ENCODE results near the gene AAK1. TPM values are rescaled to one million over a fixed set of nuclear protein-coding genes. Genes with fewer than 3 reads are reported as not detected.

The AAK1 gene
- total RNA-seq, 3 donors from 2014 or later (not counting 1 experiment from before 2014, with no cell fraction given): 174 to 249 (median 204) TPM

DNA sequence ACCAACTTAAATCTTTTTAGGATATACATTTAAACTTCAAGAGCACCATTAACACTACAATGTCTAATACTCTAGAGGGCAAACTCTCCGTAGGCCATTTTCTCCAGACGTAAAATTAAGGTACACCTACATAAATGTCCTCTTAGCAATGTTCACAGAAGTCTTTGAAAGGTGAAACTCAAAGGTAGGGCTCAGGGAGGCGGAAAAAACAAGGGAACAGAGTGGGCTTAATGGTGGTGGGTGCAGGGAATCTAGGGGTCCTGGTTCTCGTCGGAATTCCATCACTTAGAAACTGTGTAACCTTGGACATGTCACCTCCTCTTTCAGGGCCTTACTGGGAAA, 207.0 kb downstream of the AAK1 start:
- Mint-ChIP-seq H3K27me3 (ENCODE audit: low read depth in 2 of 2) (no peaks in the 10 kb centered on the region), H3K4me3 (peak overlapping the region; percentile 94), H3K36me3 (no peaks in the 10 kb centered on the region), H3K9me3 (no peaks in the 10 kb centered on the region), H3K27ac (peak overlapping the region; percentile 96 to 98), H3K4me1 (peaks cover 29 to 36% of the 10 kb centered on the region in 2 donors)
- TF ChIP-seq, protein P1, sequence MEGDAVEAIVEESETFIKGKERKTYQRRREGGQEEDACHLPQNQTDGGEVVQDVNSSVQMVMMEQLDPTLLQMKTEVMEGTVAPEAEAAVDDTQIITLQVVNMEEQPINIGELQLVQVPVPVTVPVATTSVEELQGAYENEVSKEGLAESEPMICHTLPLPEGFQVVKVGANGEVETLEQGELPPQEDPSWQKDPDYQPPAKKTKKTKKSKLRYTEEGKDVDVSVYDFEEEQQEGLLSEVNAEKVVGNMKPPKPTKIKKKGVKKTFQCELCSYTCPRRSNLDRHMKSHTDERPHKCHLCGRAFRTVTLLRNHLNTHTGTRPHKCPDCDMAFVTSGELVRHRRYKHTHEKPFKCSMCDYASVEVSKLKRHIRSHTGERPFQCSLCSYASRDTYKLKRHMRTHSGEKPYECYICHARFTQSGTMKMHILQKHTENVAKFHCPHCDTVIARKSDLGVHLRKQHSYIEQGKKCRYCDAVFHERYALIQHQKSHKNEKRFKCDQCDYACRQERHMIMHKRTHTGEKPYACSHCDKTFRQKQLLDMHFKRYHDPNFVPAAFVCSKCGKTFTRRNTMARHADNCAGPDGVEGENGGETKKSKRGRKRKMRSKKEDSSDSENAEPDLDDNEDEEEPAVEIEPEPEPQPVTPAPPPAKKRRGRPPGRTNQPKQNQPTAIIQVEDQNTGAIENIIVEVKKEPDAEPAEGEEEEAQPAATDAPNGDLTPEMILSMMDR (IDR thresholded peaks at IDR 0.05): no peak
- Histone ChIP-seq H3K36me3 (ENCODE audit: control insufficient read depth, insufficient read depth, low read length) (peaks cover 3% of the 10 kb centered on the region), H3K27ac (ENCODE audit: low read length) (peak overlapping the region; percentile 90), H3K27me3 (ENCODE audit: control insufficient read depth, insufficient read depth, low read length) (no peaks in the 10 kb centered on the region), H3K4me3 (ENCODE audit: low read length) (peak overlapping the region; percentile 88), H3K4me1 (ENCODE audit: control insufficient read depth, insufficient read depth, low read length) (peaks cover 20% of the 10 kb centered on the region), H3K9me3 (ENCODE audit: control insufficient read depth, insufficient read depth, low read length) (no peaks in the 10 kb centered on the region)
- DNase-seq (no peak), ATAC-seq (no peak)
- whole genome bisulfite sequencing (ENCODE audit: insufficient coverage): 8% methylated on average over 3 of the region's 5 CpGs
- intact Hi-C loops (cut with micrococcal nuclease): loop anchor here (5.0 to 10.0 kb wide), 2 partner anchors 276 to 388 kb away; partner anchors contain the start of gene GMCL1

DNA sequence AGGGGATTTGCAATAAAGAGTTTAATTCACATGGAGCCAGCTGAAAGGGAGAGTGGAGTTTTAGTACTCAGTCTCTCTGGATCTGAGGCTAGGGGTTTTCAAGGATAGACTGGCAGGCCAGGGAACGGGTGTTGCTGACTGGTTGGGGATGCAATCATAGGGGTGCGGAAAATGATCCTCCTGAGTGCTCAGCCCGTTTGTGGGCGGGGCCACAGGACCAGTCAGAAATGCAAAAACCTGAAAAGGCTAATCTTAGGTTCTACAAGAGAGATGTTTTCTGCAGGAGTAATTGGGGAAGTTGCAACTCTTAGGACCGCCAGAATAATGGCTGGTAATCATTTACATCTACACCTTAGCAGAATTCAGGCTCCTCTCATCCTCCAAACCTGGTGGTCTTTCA, 208.8 kb downstream of the AAK1 start:
- peak overlapping the region; percentile 29 for H3K4me3 Mint-ChIP-seq

DNA sequence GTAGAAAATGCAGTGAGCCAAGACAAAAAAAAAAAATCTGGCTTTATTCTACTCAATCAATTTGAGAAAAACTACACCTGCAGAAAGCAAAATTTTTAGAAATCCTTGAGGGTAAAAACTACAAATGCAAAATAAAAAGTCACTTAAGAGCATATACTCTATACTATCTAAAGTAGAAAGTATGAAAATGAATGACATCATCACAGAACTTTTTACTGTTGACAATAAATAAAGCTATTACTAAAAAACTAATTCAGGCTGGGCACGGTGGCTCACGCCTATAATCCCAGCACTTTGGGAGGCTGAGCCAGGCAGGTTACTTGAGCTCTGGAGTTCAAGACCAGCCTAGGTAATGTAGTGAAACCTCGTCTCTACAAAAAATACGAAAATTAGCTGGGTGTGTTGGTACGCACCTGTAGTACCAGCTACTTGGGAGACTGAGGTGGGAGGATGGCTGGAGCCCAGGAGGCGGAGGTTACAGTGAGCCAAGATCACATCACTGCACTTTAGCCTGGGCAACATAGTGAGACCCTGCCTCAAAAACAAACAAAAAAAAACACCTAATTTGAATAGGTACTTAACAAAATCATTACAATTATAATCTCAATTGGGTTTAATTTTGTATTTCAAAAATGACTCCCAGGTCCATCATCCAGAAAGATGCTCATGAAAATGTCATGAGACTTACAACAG, 213.9 kb downstream of the AAK1 start:
- H3K9me3 Mint-ChIP-seq: no peaks in the 10 kb centered on the region
- DNase-seq (no peak), ATAC-seq (no peak)
- no peak overlapping the region for H3K4me3 Mint-ChIP-seq
- Histone ChIP-seq H3K27me3 (ENCODE audit: control insufficient read depth, insufficient read depth, low read length) (no peaks in the 10 kb centered on the region), H3K4me1 (ENCODE audit: control insufficient read depth, insufficient read depth, low read length) (no peaks in the 10 kb centered on the region), H3K4me3 (ENCODE audit: low read length) (no peak overlapping the region), H3K27ac (ENCODE audit: low read length) (no peak overlapping the region), H3K9me3 (ENCODE audit: control insufficient read depth, insufficient read depth, low read length) (no peaks in the 10 kb centered on the region), H3K36me3 (ENCODE audit: control insufficient read depth, insufficient read depth, low read length) (peaks cover 19% of the 10 kb centered on the region)
- H3K36me3 Mint-ChIP-seq: no peaks in the 10 kb centered on the region
- WGBS (ENCODE audit: insufficient coverage): 96% methylated on average over 6 of the region's 6 CpGs
- TF ChIP-seq, protein P1 (IDR thresholded peaks at IDR 0.05): no peak
- H3K27me3 Mint-ChIP-seq (ENCODE audit: low read depth in 2 of 2): no peaks in the 10 kb centered on the region
- peak overlapping the region in 1 of 2 donors; percentile 22 for H3K27ac Mint-ChIP-seq
- intact Hi-C loops (cut with micrococcal nuclease): loop anchor here (10.0 kb wide), 1 partner anchor 395 kb away; the partner anchor contains the start of gene GMCL1
- peaks cover 3% of the 10 kb centered on the region in 2 donors for H3K4me1 Mint-ChIP-seq

More for the DNA sequence above, 208.8 kb downstream of the AAK1 start:
- Histone ChIP-seq H3K9me3 (ENCODE audit: control insufficient read depth, insufficient read depth, low read length) (no peaks in the 10 kb centered on the region), H3K27ac (ENCODE audit: low read length) (no peak overlapping the region), H3K4me1 (ENCODE audit: control insufficient read depth, insufficient read depth, low read length) (peaks cover 20% of the 10 kb centered on the region), H3K27me3 (ENCODE audit: control insufficient read depth, insufficient read depth, low read length) (no peaks in the 10 kb centered on the region), H3K4me3 (ENCODE audit: low read length) (no peak overlapping the region), H3K36me3 (ENCODE audit: control insufficient read depth, insufficient read depth, low read length) (peaks cover 10% of the 10 kb centered on the region)
- no peaks in the 10 kb centered on the region for H3K36me3 Mint-ChIP-seq
- peak overlapping the region; percentile 35 to 98 for H3K27ac Mint-ChIP-seq
- TF ChIP-seq, protein P1 (IDR thresholded peaks at IDR 0.05): no peak
- no peaks in the 10 kb centered on the region for H3K27me3 Mint-ChIP-seq (ENCODE audit: low read depth in 2 of 2)
- intact Hi-C loops (cut with micrococcal nuclease): loop anchor here (5.0 to 10.0 kb wide), 2 partner anchors 278 to 390 kb away; partner anchors contain the start of gene GMCL1
- WGBS (ENCODE audit: insufficient coverage): 77% methylated on average over 4 of the region's 5 CpGs
- ATAC-seq: no peak
- no peak for DNase-seq
- H3K4me1 Mint-ChIP-seq: peaks cover 29 to 36% of the 10 kb centered on the region in 2 donors
- H3K9me3 Mint-ChIP-seq: no peaks in the 10 kb centered on the region

Data from natural killer cell (primary cell).